Measurements from ENCODE around the gene ENPP3.
"Not testable (repeated sequence)": the region's sequence is repeated elsewhere in the genome, so short reads cannot be mapped to it uniquely, and the experiment has no call there.

ENPP3 gene

GRCh38 chr6:131740161-131740560, 103.1 kb downstream of the ENPP3 start:
- no peak for DNase-seq

GRCh38 chr6:131741688-131742393, 104.7 kb downstream of the ENPP3 start:
- DNase-seq: no peak

GRCh38 chr6:131744432-131745287, 107.6 kb downstream of the ENPP3 start:
- DNase-seq: no peak

- no peak for DNase-seq
These were observed 108.4 kb downstream of the ENPP3 start for GRCh38 chr6:131745476-131745875.

GRCh38 chr6:131747821-131748353, 110.8 kb downstream of the ENPP3 start:
- DNase-seq: no peak

GRCh38 chr6:131749023-131749422, 111.9 kb downstream of the ENPP3 start:
- DNase-seq: no peak

GRCh38 chr6:131751012-131751715, 114.1 kb downstream of the ENPP3 start:
- DNase-seq: not testable (repeated sequence)

- DNase-seq: no peak
These were observed 117.0 kb downstream of the ENPP3 start for GRCh38 chr6:131754088-131754487.

- DNase-seq: no peak
These were observed 117.8 kb downstream of the ENPP3 start for GRCh38 chr6:131754715-131755567.

- no peak for DNase-seq
These were observed 118.5 kb downstream of the ENPP3 start for GRCh38 chr6:131755597-131755996.

GRCh38 chr6:131756039-131756438, 118.9 kb downstream of the ENPP3 start:
- no peak for DNase-seq

GRCh38 chr6:131758920-131759319, 121.8 kb downstream of the ENPP3 start:
- no peak for DNase-seq

GRCh38 chr6:131761060-131761761, 124.1 kb downstream of the ENPP3 start:
- DNase-seq: no peak

GRCh38 chr6:131761762-131762067, 124.6 kb downstream of the ENPP3 start:
- no peak for DNase-seq

- no peak for DNase-seq
These were observed 125.9 kb downstream of the ENPP3 start for GRCh38 chr6:131762984-131763383.

- DNase-seq: no peak
These were observed 126.6 kb downstream of the ENPP3 start for GRCh38 chr6:131763749-131764148.

GRCh38 chr6:131764350-131764749, 127.2 kb downstream of the ENPP3 start:
- DNase-seq: no peak

GRCh38 chr6:131765081-131765803, 128.1 kb downstream of the ENPP3 start:
- no peak for DNase-seq

- DNase-seq: no peak
These were observed 128.7 kb downstream of the ENPP3 start for GRCh38 chr6:131765804-131766135.

- DNase-seq: no peak
These were observed 129.5 kb downstream of the ENPP3 start for GRCh38 chr6:131766631-131767030.

GRCh38 chr6:131768964-131769363, 131.9 kb downstream of the ENPP3 start:
- no peak for DNase-seq
